ENCODE measurements around the gene C4orf51. TPM values are rescaled to one million over a fixed set of nuclear protein-coding genes. Genes with fewer than 3 reads are reported as not detected.

The C4orf51 gene
- total and polyA plus RNA-seq, 7 experiments from 2014 or later, result not detected

- intact Hi-C loops (cut with micrococcal nuclease), result no loop called here
- Histone ChIP-seq H3K4me3 (ENCODE audit: low read length) (no peak overlapping the region), H3K36me3 (ENCODE audit: control insufficient read depth in 2 of 3, insufficient read depth in 3 of 3, low read length in 3 of 3) (no peaks in the 10 kb centered on the region), H3K9me3 (ENCODE audit: control insufficient read depth in 2 of 3, low read length in 3 of 3) (no peaks in the 10 kb centered on the region), H3K27ac (ENCODE audit: low read depth, low read length) (no peak overlapping the region), H3K4me1 (ENCODE audit: control insufficient read depth in 2 of 2, insufficient read depth in 2 of 2, low read length in 2 of 2) (no peaks in the 10 kb centered on the region), H3K27me3 (ENCODE audit: control insufficient read depth in 2 of 2, insufficient read depth in 2 of 2, low read length in 2 of 2) (no peaks in the 10 kb centered on the region)
- H3K4me1 Mint-ChIP-seq, result no peaks in the 10 kb centered on the region
- no peak overlapping the region for H3K4me3 Mint-ChIP-seq
- H3K36me3 Mint-ChIP-seq, result peaks cover 0 to 4% (median 0%) of the 10 kb centered on the region in 5 donors
- peaks cover 0 to 11% (median 6%) of the 10 kb centered on the region in 11 donors for H3K9me3 Mint-ChIP-seq
- ATAC-seq (no peak), DNase-seq (no peak)
- H3K27ac Mint-ChIP-seq, result no peak overlapping the region
- peaks cover 0 to 9% (median 0%) of the 10 kb centered on the region in 5 donors for H3K27me3 Mint-ChIP-seq
- ChIA-PET POLR2A (no interaction called here), CTCF (interaction anchor here (0.6 kb wide), 1 partner anchor 66 kb away, joined by 4 read pairs; no protein-coding TSS in a partner anchor)
Observed at GRCh38 chr4:145698507-145698906, 18.6 kb downstream of the C4orf51 start.

DNA sequence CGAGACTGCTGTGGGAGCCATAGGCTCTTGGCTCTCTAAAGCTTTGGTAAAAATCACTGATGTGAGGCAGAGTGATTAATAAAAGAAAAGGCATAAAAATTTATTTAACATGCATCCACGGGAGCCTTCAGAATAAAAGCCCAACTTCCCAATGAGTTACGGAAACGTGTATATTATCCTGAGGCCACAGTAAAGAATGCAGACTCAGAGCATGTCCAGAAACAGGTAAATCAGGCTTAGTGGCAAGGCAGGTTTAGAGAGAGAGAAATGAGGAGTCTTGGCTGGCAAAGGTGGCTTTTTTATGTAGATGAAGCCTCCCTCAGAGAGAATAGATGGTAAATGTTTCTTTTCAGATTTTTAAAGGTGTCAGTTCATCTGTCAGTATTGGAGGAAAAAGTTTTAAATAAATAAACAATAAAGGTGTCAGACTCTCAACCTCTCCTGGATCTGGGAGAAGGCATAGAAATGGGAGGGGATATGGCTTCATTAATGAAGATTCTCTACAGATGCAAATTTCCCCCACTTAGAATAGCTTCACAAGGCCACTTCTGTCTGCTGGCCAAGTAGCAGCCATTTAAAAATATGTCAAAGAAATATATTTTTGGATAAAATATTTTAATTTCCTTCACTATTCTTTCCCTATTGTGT lies 24.0 kb downstream of the C4orf51 start:
- ChIA-PET CTCF (no interaction called here), POLR2A (no interaction called here)
- H3K9me3 Mint-ChIP-seq, result peaks cover 0 to 4% (median under 1%) of the 10 kb centered on the region in 11 donors
- H3K27ac Mint-ChIP-seq, result no peak overlapping the region
- Histone ChIP-seq H3K27me3 (ENCODE audit: control insufficient read depth in 2 of 2, insufficient read depth in 2 of 2, low read length in 2 of 2) (no peaks in the 10 kb centered on the region), H3K27ac (ENCODE audit: low read depth, low read length) (no peak overlapping the region), H3K9me3 (ENCODE audit: control insufficient read depth in 2 of 3, low read length in 3 of 3) (no peaks in the 10 kb centered on the region), H3K4me1 (ENCODE audit: control insufficient read depth in 2 of 2, insufficient read depth in 2 of 2, low read length in 2 of 2) (no peaks in the 10 kb centered on the region), H3K36me3 (ENCODE audit: control insufficient read depth in 2 of 3, insufficient read depth in 3 of 3, low read length in 3 of 3) (no peaks in the 10 kb centered on the region), H3K4me3 (ENCODE audit: low read length) (no peak overlapping the region)
- intact Hi-C loops (cut with micrococcal nuclease), result no loop called here
- ATAC-seq (no peak), DNase-seq (no peak)
- H3K36me3 Mint-ChIP-seq, result peaks cover 0 to 3% (median 0%) of the 10 kb centered on the region in 5 donors
- H3K4me3 Mint-ChIP-seq, result no peak overlapping the region
- H3K27me3 Mint-ChIP-seq, result peaks cover 0 to 9% (median 0%) of the 10 kb centered on the region in 5 donors
- no peaks in the 10 kb centered on the region for H3K4me1 Mint-ChIP-seq

GRCh38 chr4:145709336-145709735 lies 29.4 kb downstream of the C4orf51 start:
- peaks cover 0 to 5% (median 0%) of the 10 kb centered on the region in 7 donors for H3K4me1 Mint-ChIP-seq
- ATAC-seq, result no peak

DNA sequence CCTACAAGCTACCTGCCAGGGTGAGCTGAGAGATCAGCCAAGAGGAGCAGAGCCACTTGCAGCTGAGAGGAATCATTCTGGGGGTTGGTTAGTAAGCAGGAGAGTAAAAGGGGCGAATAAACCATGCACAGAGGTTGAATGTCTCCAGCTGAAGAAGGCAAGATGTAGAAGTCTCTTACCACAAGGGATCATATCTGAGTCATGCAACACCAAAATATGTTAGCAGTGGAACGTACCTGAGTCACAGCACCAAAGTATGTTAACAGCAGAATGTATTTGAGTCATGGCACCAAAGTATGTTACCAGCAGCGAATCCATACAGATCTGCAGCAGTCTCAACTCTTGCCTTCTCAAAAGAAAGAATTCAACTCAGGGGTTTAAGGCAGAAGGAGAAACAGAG lies 29.9 kb downstream of the C4orf51 start:
- Mint-ChIP-seq H3K36me3 (peaks cover 0 to 9% (median 8%) of the 10 kb centered on the region in 5 donors), H3K27ac (no peak overlapping the region), H3K9me3 (peaks cover 9 to 49% (median 25%) of the 10 kb centered on the region in 11 donors), H3K4me3 (no peak overlapping the region), H3K27me3 (peaks cover 0 to 8% (median 5%) of the 10 kb centered on the region in 5 donors), H3K4me1 (peaks cover 0 to 5% (median 0%) of the 10 kb centered on the region in 7 donors)
- intact Hi-C loops (cut with micrococcal nuclease), result no loop called here
- H3K9me3 ChIP-seq (ENCODE audit: control insufficient read depth in 2 of 3, low read length in 3 of 3), result peaks cover 0 to 8% (median 0%) of the 10 kb centered on the region in 3 experiments
- ChIA-PET CTCF (no interaction called here), POLR2A (no interaction called here)
- no peaks in the 10 kb centered on the region for H3K27me3 ChIP-seq (ENCODE audit: control insufficient read depth in 2 of 2, insufficient read depth in 2 of 2, low read length in 2 of 2)
- H3K4me1 ChIP-seq (ENCODE audit: control insufficient read depth in 2 of 2, insufficient read depth in 2 of 2, low read length in 2 of 2), result no peaks in the 10 kb centered on the region
- no peak for ATAC-seq
- H3K36me3 ChIP-seq (ENCODE audit: control insufficient read depth in 2 of 3, insufficient read depth in 3 of 3, low read length in 3 of 3), result no peaks in the 10 kb centered on the region
- H3K27ac ChIP-seq (ENCODE audit: low read depth, low read length), result no peak overlapping the region
- no peak overlapping the region for H3K4me3 ChIP-seq (ENCODE audit: low read length)
- DNase-seq, result no peak

More at GRCh38 chr4:145709336-145709735, 29.4 kb downstream of the C4orf51 start:
- Mint-ChIP-seq H3K9me3 (peaks cover 9 to 47% (median 24%) of the 10 kb centered on the region in 11 donors), H3K36me3 (peaks cover 0 to 9% (median 8%) of the 10 kb centered on the region in 5 donors), H3K27me3 (peaks cover 0 to 6% (median 5%) of the 10 kb centered on the region in 5 donors), H3K27ac (peak overlapping the region in 1 of 9 donors; percentile 23), H3K4me3 (no peak overlapping the region)
- no peak for DNase-seq
- Histone ChIP-seq H3K36me3 (ENCODE audit: control insufficient read depth in 2 of 3, insufficient read depth in 3 of 3, low read length in 3 of 3) (no peaks in the 10 kb centered on the region), H3K27me3 (ENCODE audit: control insufficient read depth in 2 of 2, insufficient read depth in 2 of 2, low read length in 2 of 2) (no peaks in the 10 kb centered on the region), H3K4me3 (ENCODE audit: low read length) (no peak overlapping the region), H3K4me1 (ENCODE audit: control insufficient read depth in 2 of 2, insufficient read depth in 2 of 2, low read length in 2 of 2) (no peaks in the 10 kb centered on the region), H3K9me3 (ENCODE audit: control insufficient read depth in 2 of 3, low read length in 3 of 3) (peaks cover 0 to 8% (median 0%) of the 10 kb centered on the region in 3 experiments), H3K27ac (ENCODE audit: low read depth, low read length) (no peak overlapping the region)
- ChIA-PET POLR2A (no interaction called here), CTCF (no interaction called here)
- intact Hi-C loops (cut with micrococcal nuclease), result no loop called here

DNA sequence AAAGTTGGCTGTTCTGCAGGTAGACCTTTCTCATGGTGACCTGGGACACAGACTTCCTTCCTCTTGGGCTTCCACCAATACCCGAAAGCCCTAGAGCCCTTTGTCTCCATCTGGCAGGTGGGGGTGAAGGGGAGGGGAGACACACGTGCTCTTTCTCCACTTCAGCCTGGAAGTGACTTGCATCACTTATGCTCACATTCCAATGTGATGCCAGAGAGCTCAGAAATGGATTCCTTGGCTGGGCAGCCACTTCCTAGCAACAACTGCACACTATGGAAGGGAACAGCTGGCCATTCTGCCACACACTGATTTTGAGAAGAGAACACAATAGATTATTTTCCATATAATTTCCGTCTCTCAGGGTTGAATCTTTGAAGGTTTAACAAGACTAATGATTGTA lies 36.3 kb downstream of the C4orf51 start:
- peaks cover 8 to 34% (median 24%) of the 10 kb centered on the region in 5 donors for H3K27me3 Mint-ChIP-seq
- no peak overlapping the region for H3K4me3 ChIP-seq (ENCODE audit: low read length)
- ChIA-PET POLR2A (no interaction called here), CTCF (interaction anchor here (0.6 kb wide), 1 partner anchor 1958 kb away, joined by 3 read pairs; no protein-coding TSS in a partner anchor)
- H3K27ac ChIP-seq (ENCODE audit: low read depth, low read length), result no peak overlapping the region
- H3K36me3 Mint-ChIP-seq, result peaks cover 0 to 12% (median 5%) of the 10 kb centered on the region in 5 donors
- no peaks in the 10 kb centered on the region for H3K27me3 ChIP-seq (ENCODE audit: control insufficient read depth in 2 of 2, insufficient read depth in 2 of 2, low read length in 2 of 2)
- H3K27ac Mint-ChIP-seq, result no peak overlapping the region
- H3K36me3 ChIP-seq (ENCODE audit: control insufficient read depth in 2 of 3, insufficient read depth in 3 of 3, low read length in 3 of 3), result no peaks in the 10 kb centered on the region
- peaks cover 3 to 24% (median 7%) of the 10 kb centered on the region in 11 donors for H3K9me3 Mint-ChIP-seq
- DNase-seq (no peak), ATAC-seq (no peak)
- H3K4me3 Mint-ChIP-seq, result no peak overlapping the region
- peaks cover 0 to 15% (median 6%) of the 10 kb centered on the region in 7 donors for H3K4me1 Mint-ChIP-seq
- intact Hi-C loops (cut with micrococcal nuclease), result no loop called here
- H3K4me1 ChIP-seq (ENCODE audit: control insufficient read depth in 2 of 2, insufficient read depth in 2 of 2, low read length in 2 of 2), result no peaks in the 10 kb centered on the region
- H3K9me3 ChIP-seq (ENCODE audit: control insufficient read depth in 2 of 3, low read length in 3 of 3), result no peaks in the 10 kb centered on the region

- Histone ChIP-seq H3K9me3 (ENCODE audit: control insufficient read depth in 2 of 3, low read length in 3 of 3) (no peaks in the 10 kb centered on the region), H3K4me1 (ENCODE audit: control insufficient read depth in 2 of 2, insufficient read depth in 2 of 2, low read length in 2 of 2) (no peaks in the 10 kb centered on the region), H3K4me3 (ENCODE audit: low read length) (no peak overlapping the region), H3K27me3 (ENCODE audit: control insufficient read depth in 2 of 2, insufficient read depth in 2 of 2, low read length in 2 of 2) (no peaks in the 10 kb centered on the region), H3K27ac (ENCODE audit: low read depth, low read length) (no peak overlapping the region), H3K36me3 (ENCODE audit: control insufficient read depth in 2 of 3, insufficient read depth in 3 of 3, low read length in 3 of 3) (no peaks in the 10 kb centered on the region)
- ChIA-PET POLR2A (no interaction called here), CTCF (interaction anchor here (0.6 kb wide), 1 partner anchor 1958 kb away, joined by 3 read pairs; no protein-coding TSS in a partner anchor)
- peaks cover 0 to 9% (median 3%) of the 10 kb centered on the region in 5 donors for H3K36me3 Mint-ChIP-seq
- H3K4me3 Mint-ChIP-seq, result no peak overlapping the region
- no peak for ATAC-seq
- no peak overlapping the region for H3K27ac Mint-ChIP-seq
- no peak for DNase-seq
- intact Hi-C loops (cut with micrococcal nuclease), result no loop called here
- H3K9me3 Mint-ChIP-seq, result peaks cover 0 to 18% (median 5%) of the 10 kb centered on the region in 11 donors
- peaks cover 8 to 38% (median 19%) of the 10 kb centered on the region in 5 donors for H3K27me3 Mint-ChIP-seq
- peaks cover 0 to 15% (median 6%) of the 10 kb centered on the region in 7 donors for H3K4me1 Mint-ChIP-seq
Observed at GRCh38 chr4:145716661-145717200, 36.8 kb downstream of the C4orf51 start.
